AG04449 (cell line): ENCODE results near the gene RNF144A.

ENCODE experiments used
- CTCF ChIA-PET: fragments of 350-600 bp; formaldehyde crosslinking; extraction: SDS; loops from one replicate; lab custom pipeline; 2021; ENCODE audit warnings: antibody characterized with exemption; lab: Yijun Ruan, JAX
- POLR2A ChIA-PET: fragments of 400-600, 350-600 bp; formaldehyde crosslinking; extraction: SDS; loops from one replicate; lab custom pipeline; 2020; ENCODE audit warnings: antibody characterized with exemption, inconsistent platforms; lab: Yijun Ruan, JAX
- DNase-seq: peaks from one replicate; pipeline ENCODE4 v3.0.0-alpha.2; 2010; ENCODE audit warnings: low read depth, low spot score
- H3K4me3 ChIP-seq: 2 replicates; pipeline ENCODE4 v1.5.1; 2011; ENCODE audit warnings: low read depth, mild to moderate bottlenecking, control low read depth, low read length
- TF ChIP-seq, protein P1 (sequence below): IDR thresholded peaks from one replicate; pipeline ENCODE4 v1.5.1; 2011; ENCODE audit warnings: mild to moderate bottlenecking, moderate library complexity, low read length, control low read depth, inconsistent platforms; ENCODE audit not compliant: insufficient read depth; ENCODE audit errors: missing control alignments

The RNF144A gene

GRCh38 chr2:6919901-6920742 is 2.9 kb downstream of the RNF144A start:
- no peak overlapping the region for H3K4me3 ChIP-seq
- CTCF ChIA-PET: interaction anchor here (1.1 to 4.7 kb wide), 4 partner anchors 9 to 124 kb away, joined by 3 to 24 read pairs (median 6); no protein-coding TSS in a partner anchor
- POLR2A ChIA-PET: no interaction called here
- DNase-seq: no peak
- TF ChIP-seq, protein P1, sequence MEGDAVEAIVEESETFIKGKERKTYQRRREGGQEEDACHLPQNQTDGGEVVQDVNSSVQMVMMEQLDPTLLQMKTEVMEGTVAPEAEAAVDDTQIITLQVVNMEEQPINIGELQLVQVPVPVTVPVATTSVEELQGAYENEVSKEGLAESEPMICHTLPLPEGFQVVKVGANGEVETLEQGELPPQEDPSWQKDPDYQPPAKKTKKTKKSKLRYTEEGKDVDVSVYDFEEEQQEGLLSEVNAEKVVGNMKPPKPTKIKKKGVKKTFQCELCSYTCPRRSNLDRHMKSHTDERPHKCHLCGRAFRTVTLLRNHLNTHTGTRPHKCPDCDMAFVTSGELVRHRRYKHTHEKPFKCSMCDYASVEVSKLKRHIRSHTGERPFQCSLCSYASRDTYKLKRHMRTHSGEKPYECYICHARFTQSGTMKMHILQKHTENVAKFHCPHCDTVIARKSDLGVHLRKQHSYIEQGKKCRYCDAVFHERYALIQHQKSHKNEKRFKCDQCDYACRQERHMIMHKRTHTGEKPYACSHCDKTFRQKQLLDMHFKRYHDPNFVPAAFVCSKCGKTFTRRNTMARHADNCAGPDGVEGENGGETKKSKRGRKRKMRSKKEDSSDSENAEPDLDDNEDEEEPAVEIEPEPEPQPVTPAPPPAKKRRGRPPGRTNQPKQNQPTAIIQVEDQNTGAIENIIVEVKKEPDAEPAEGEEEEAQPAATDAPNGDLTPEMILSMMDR: no peak

GRCh38 chr2:6920743-6921064 is 3.5 kb downstream of the RNF144A start:
- CTCF ChIA-PET: interaction anchor here (2.0 kb wide), 1 partner anchor 114 kb away, joined by 5 read pairs; no protein-coding TSS in a partner anchor
- POLR2A ChIA-PET: no interaction called here
- no peak overlapping the region for H3K4me3 ChIP-seq
- TF ChIP-seq, protein P1: no peak
- DNase-seq: no peak

DNA sequence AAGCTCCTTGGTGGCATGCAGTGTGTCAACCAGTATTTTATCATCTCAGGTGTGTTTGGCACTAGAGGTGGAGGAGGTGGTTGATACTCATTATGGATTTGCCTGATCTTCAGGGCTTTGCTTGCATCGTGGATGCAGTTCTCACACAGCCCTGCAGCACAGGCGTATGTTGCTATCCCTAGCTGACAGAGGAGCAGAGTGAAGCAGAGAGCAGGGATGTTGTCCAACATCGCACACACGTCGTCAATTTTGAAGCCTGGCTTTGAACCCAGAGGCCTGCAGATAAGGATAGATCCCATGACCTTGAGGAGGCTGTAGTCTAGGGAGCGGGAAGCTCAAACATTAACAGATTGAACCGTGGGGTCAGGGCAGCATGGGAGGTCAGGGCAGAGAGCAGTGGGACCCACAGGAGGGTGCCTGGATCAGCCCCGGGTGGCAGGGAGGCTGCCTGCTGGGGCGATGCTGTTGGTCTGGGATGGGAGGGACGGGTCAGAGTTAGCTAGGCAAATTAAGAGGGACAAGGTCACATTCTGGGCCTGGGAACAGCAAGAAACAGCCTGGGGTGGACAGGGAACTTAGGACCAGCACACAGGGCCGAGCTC is 4.2 kb downstream of the RNF144A start:
- TF ChIP-seq, protein P1: no peak
- POLR2A ChIA-PET: no interaction called here
- CTCF ChIA-PET: no interaction called here
- no peak for DNase-seq
- H3K4me3 ChIP-seq: no peak overlapping the region

DNA sequence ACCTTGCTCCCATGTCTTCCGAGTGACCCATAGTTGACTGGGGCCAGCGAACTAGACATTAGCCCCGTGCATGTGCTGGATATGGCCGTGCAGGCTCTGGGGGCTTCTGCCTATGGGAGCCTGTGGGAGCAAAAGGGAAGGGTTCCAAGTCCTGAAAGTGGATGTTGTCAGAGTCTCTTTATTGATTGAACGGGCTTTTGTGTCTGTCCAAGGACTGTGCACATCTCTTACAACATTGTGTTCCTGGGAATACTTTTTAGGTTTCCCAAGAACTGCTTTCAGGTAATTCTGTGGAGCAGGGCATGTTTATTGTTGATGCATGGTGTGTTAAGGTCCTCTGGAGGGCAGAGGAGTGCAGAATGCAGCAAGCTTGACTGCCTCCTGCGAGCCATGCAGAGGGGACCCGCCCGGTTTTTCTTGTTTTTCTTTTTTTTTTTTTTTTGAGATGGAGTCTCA is 5.0 kb downstream of the RNF144A start:
- ChIA-PET CTCF (no interaction called here), POLR2A (no interaction called here)
- TF ChIP-seq, protein P1: no peak
- DNase-seq: no peak
- H3K4me3 ChIP-seq: no peak overlapping the region

DNA sequence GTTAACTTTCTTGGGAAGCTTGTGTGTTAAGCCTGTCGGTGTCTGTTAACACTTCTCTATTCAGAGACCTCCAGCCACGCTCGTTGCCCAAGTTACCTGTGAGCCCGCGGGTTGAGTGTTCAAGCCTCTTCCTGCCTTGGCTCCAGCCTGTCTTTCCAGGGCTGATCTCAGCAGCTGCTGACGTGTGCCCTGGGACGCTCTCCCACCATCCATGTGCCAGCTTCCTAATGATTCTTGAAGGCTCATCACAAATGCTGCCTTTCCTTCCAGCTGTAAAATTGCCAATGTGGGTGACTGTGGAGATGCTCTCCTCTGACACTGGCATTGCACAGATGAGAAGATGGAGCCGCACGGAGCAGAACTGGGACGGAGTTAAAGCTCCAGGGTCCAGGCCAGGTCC is 6.1 kb downstream of the RNF144A start:
- no peak for DNase-seq
- ChIA-PET POLR2A (no interaction called here), CTCF (interaction anchor here (1.4 kb wide), 1 partner anchor 9 kb away, joined by 3 read pairs; no protein-coding TSS in a partner anchor)
- TF ChIP-seq, protein P1: no peak
- no peak overlapping the region for H3K4me3 ChIP-seq

GRCh38 chr2:6924101-6924923 is 7.1 kb downstream of the RNF144A start:
- POLR2A ChIA-PET: no interaction called here

More at GRCh38 chr2:6924101-6924923, 7.1 kb downstream of the RNF144A start:
- TF ChIP-seq, protein P1: no peak
- no peak for DNase-seq
- CTCF ChIA-PET: interaction anchor here (1.4 kb wide), 1 partner anchor 9 kb away, joined by 3 read pairs; no protein-coding TSS in a partner anchor
- no peak overlapping the region for H3K4me3 ChIP-seq
